Gastroesophageal sphincter (tissue), 4 donors: ENCODE results near the gene CCKAR. TPM values are rescaled to one million over a fixed set of nuclear protein-coding genes. Genes with fewer than 3 reads are reported as not detected.

ENCODE experiments used
- ATAC-seq: fragments of 150-250 bp; one replicate; pipeline ENCODE4 v1.9.1; 2016; ENCODE audit warnings: mild to moderate bottlenecking, moderate library complexity
- H3K27ac ChIP-seq, 4 donors: fragments of 200-600 bp; sonication (generic) in 3 of 4; 1 replicate in 3 of 4; 2 replicates in 1 of 4; pipeline ENCODE4 v1.5.1; 2016 to 2019
- H3K27me3 ChIP-seq: fragments of 200-600 bp; sonication (generic); one replicate; pipeline ENCODE4 v1.5.1; 2019
- H3K36me3 ChIP-seq, 2 donors: fragments of 200-600 bp; sonication (generic); one replicate each; pipeline ENCODE4 v1.5.1; 2019; ENCODE audit warnings: control low read depth in 1 of 2
- H3K4me1 ChIP-seq, 3 donors: fragments of 200-600 bp; sonication (generic); 1 replicate in 2 of 3; 2 replicates in 1 of 3; pipeline ENCODE4 v1.5.1; 2016 to 2019; ENCODE audit warnings: control low read depth in 2 of 3
- H3K4me3 ChIP-seq, 2 donors: fragments of 200-600 bp; sonication (generic); one replicate each; pipeline ENCODE4 v1.5.1; 2019; ENCODE audit warnings: mild to moderate bottlenecking in 1 of 2, moderate library complexity in 1 of 2
- H3K9me3 ChIP-seq, 3 donors: fragments of 200-600 bp; sonication (generic); one replicate each; pipeline ENCODE4 v1.5.1; 2017 to 2019; ENCODE audit warnings: control low read depth in 2 of 3
- CTCF ChIP-seq, 4 experiments: fragments of 200-600 bp in 2 of 4; fragments of 450-650 bp in 2 of 4; sonication (generic) in 1 of 4; IDR thresholded peaks; one replicate each; pipeline ENCODE4 v1.5.1; 2017 to 2019; ENCODE audit warnings: antibody characterized with exemption in 4 of 4, mild to moderate bottlenecking in 2 of 4, moderate library complexity in 2 of 4
- EP300 ChIP-seq: sonication (generic); formaldehyde crosslinking; IDR thresholded peaks from one replicate; pipeline ENCODE4 v1.6.1; 2017; ENCODE audit warnings: antibody characterized with exemption, mild to moderate bottlenecking
- POLR2A ChIP-seq, 2 donors: fragments of 450-650 bp; IDR thresholded peaks; one replicate each; pipeline ENCODE4 v1.6.1; 2017; ENCODE audit warnings: antibody characterized with exemption in 2 of 2, mild to moderate bottlenecking in 2 of 2, moderate library complexity in 1 of 2
- POLR2AphosphoS5 ChIP-seq: sonication (generic); formaldehyde crosslinking; IDR thresholded peaks from one replicate; pipeline ENCODE4 v1.6.1; 2017; ENCODE audit warnings: antibody characterized with exemption
- WGBS, 2 donors: methylation state at CpG; one replicate each; pipeline ENCODE4 v1.1.5; 2018; ENCODE audit warnings: low coverage in 1 of 2; 5-methylcytosine and 5-hydroxymethylcytosine counted together
- total RNA-seq, 4 donors: library from RNA; depleted of rRNA; stranded (reverse); fragments of >200 nt; gene quantifications; one replicate each; pipeline ENCODE4 v1.1.0, GENCODE V29; 2016

CCKAR gene
- total RNA-seq, 4 donors from 2014 or later: 0.54 to 2.1 (median 1.3) TPM; not detected in 1

GRCh38 chr4:26451597-26451996, 38.7 kb downstream of the CCKAR start:
- Histone ChIP-seq H3K4me1 (no peaks in the 10 kb centered on the region), H3K36me3 (no peaks in the 10 kb centered on the region), H3K27ac (no peak overlapping the region), H3K4me3 (no peak overlapping the region), H3K9me3 (peaks cover 0 to 10% (median 0%) of the 10 kb centered on the region in 3 donors), H3K27me3 (no peaks in the 10 kb centered on the region)
- TF ChIP-seq EP300: no peak
- TF ChIP-seq POLR2AphosphoS5: no peak
- TF ChIP-seq POLR2A (IDR thresholded peaks at IDR 0.05): no peak
- TF ChIP-seq CTCF (IDR thresholded peaks at IDR 0.05): no peak
- WGBS, 2 donors: 78 to 100% methylated on average over 2 of the region's 3 CpGs
- ATAC-seq: no peak

- H3K36me3 ChIP-seq: no peaks in the 10 kb centered on the region
- peaks cover 0 to 10% (median 0%) of the 10 kb centered on the region in 3 donors for H3K9me3 ChIP-seq
- no peak overlapping the region for H3K4me3 ChIP-seq
- no peak for ATAC-seq
- no peaks in the 10 kb centered on the region for H3K27me3 ChIP-seq
- H3K4me1 ChIP-seq: no peaks in the 10 kb centered on the region
- no peak for TF ChIP-seq POLR2A (IDR thresholded peaks at IDR 0.05)
- TF ChIP-seq EP300: no peak
- no peak for TF ChIP-seq POLR2AphosphoS5
- TF ChIP-seq CTCF (IDR thresholded peaks at IDR 0.05): no peak
- H3K27ac ChIP-seq: no peak overlapping the region
- 80% methylated on average over 4 of the region's 5 CpGs; no CpG with 5 or more reads in 1 of the 2 donors for WGBS, 2 donors
Observed at GRCh38 chr4:26450418-26450817, 39.9 kb downstream of the CCKAR start.

- Histone ChIP-seq H3K36me3 (no peaks in the 10 kb centered on the region), H3K9me3 (peaks cover 0 to 11% (median 0%) of the 10 kb centered on the region in 3 donors), H3K27ac (no peak overlapping the region), H3K27me3 (no peaks in the 10 kb centered on the region), H3K4me3 (no peak overlapping the region), H3K4me1 (no peaks in the 10 kb centered on the region)
- no peak for ATAC-seq
- WGBS, 2 donors: 81 to 88% methylated on average over 3 to 6 of the region's 8 CpGs
- TF ChIP-seq POLR2AphosphoS5: no peak
- TF ChIP-seq CTCF (IDR thresholded peaks at IDR 0.05): no peak
- no peak for TF ChIP-seq EP300
- TF ChIP-seq POLR2A (IDR thresholded peaks at IDR 0.05): no peak
Observed at GRCh38 chr4:26447378-26447777, 42.9 kb downstream of the CCKAR start.

GRCh38 chr4:26441771-26442170, 48.5 kb downstream of the CCKAR start:
- TF ChIP-seq EP300: no peak
- TF ChIP-seq CTCF (IDR thresholded peaks at IDR 0.05): no peak
- TF ChIP-seq POLR2AphosphoS5: no peak
- no peak for TF ChIP-seq POLR2A (IDR thresholded peaks at IDR 0.05)
- WGBS, 2 donors: 90 to 95% methylated on average over 5 of the region's 5 CpGs
- Histone ChIP-seq H3K4me3 (no peak overlapping the region), H3K4me1 (peaks cover 2 to 16% (median 5%) of the 10 kb centered on the region in 3 donors), H3K9me3 (peaks cover 0 to 11% (median 0%) of the 10 kb centered on the region in 3 donors), H3K36me3 (peaks cover 0 to 19% of the 10 kb centered on the region in 2 donors), H3K27me3 (no peaks in the 10 kb centered on the region), H3K27ac (no peak overlapping the region)
- no peak for ATAC-seq

GRCh38 chr4:26441102-26441501, 49.2 kb downstream of the CCKAR start:
- TF ChIP-seq CTCF (IDR thresholded peaks at IDR 0.05) (no peak), POLR2AphosphoS5 (peak; percentile 21), POLR2A (IDR thresholded peaks at IDR 0.05) (no peak)
- Histone ChIP-seq H3K27me3 (no peaks in the 10 kb centered on the region), H3K27ac (no peak overlapping the region), H3K36me3 (peaks cover 0 to 25% of the 10 kb centered on the region in 2 donors), H3K9me3 (peaks cover 0 to 11% (median 0%) of the 10 kb centered on the region in 3 donors), H3K4me1 (peaks cover 2 to 16% (median 5%) of the 10 kb centered on the region in 3 donors), H3K4me3 (no peak overlapping the region)
- peak; percentile 31 for ATAC-seq
- 34 to 49% methylated on average over 5 to 6 of the region's 7 CpGs for WGBS, 2 donors
